HepG2 (cell line): Measurements from ENCODE around the gene ANXA3. TPM values are rescaled to one million over a fixed set of nuclear protein-coding genes. Genes with fewer than 3 reads are reported as not detected.

ENCODE experiments used
- ATAC-seq: fragments of 200-7000 bp; cut with Tn5 transposase; 3 replicates; pipeline ENCODE4 v1.9.1; 2020; ENCODE audit warnings: mild to moderate bottlenecking, moderate library complexity
- BruUV-seq: library from RNA; stranded (reverse); fragments of 400-500 nt; replicated peaks from 2 replicates; lab custom pipeline; 2021; lab: Mats Ljungman, UMichigan
- CTCF ChIA-PET: fragments of 300-600 bp; formaldehyde crosslinking; extraction: SDS; loops from one replicate; lab custom pipeline; 2021; ENCODE audit warnings: low total read pairs, inconsistent platforms, low intra/inter-chr PET ratio; lab: Yijun Ruan, JAX
- POLR2A ChIA-PET: fragments of 350-600 bp; sonication (Branson Sonifier 250); formaldehyde crosslinking; loops from one replicate; lab custom pipeline; 2020; ENCODE audit warnings: antibody characterized with exemption, inconsistent platforms; lab: Yijun Ruan, JAX
- DNase-seq: peaks from one replicate; pipeline ENCODE4 v3.0.0-alpha.2; 2015; ENCODE audit warnings: low spot score
- FAIRE-seq: peaks from 3 replicates; lab custom pipeline; 2011; peaks lifted over from hg19 to GRCh38; lab: Jason Lieb, UNC
- H2AFZ ChIP-seq: one replicate; pipeline ENCODE4 v1.6.1; 2011; ENCODE audit warnings: low read length, inconsistent platforms
- H3K27ac ChIP-seq: fragments of 300-600 bp; 3 replicates; pipeline ENCODE4 v1.8.0; 2011; ENCODE audit warnings: mixed run types, mild to moderate bottlenecking, mixed read lengths, low read length, inconsistent platforms; ENCODE audit not compliant: insufficient read depth; ENCODE audit errors: extremely low read length
- H3K27me3 ChIP-seq, 2 experiments: fragments of 200-600 bp in 1 of 2; 2 replicates in 1 of 2; 3 replicates in 1 of 2; pipeline versions ENCODE4 v1.6.0 to v1.8.0; 2011; ENCODE audit warnings: low read length in 2 of 2, mild to moderate bottlenecking in 2 of 2, moderate library complexity in 2 of 2, inconsistent platforms in 1 of 2; ENCODE audit not compliant: insufficient read depth in 2 of 2, control insufficient read depth in 1 of 2
- H3K36me3 ChIP-seq, 2 experiments: fragments of 200-600 bp in 1 of 2; replicated peaks in 1 of 2; 2 replicates in 1 of 2; 3 replicates in 1 of 2; pipeline versions ENCODE4 v1.5.1 to v1.8.0; 2011; ENCODE audit warnings: low read length in 2 of 2, inconsistent platforms in 1 of 2; ENCODE audit not compliant: insufficient read depth in 2 of 2, control insufficient read depth in 1 of 2
- H3K4me1 ChIP-seq: 2 replicates; pipeline ENCODE4 v1.5.1; 2012; ENCODE audit warnings: low read length, inconsistent platforms; ENCODE audit not compliant: insufficient read depth
- H3K4me2 ChIP-seq: 2 replicates; pipeline ENCODE4 v1.6.0; 2011; ENCODE audit warnings: low read depth, low read length, inconsistent platforms
- H3K4me3 ChIP-seq, 3 experiments: fragments of 200-600 bp in 1 of 3; sonication (generic), shearing (Covaris generic) in 1 of 3; replicated peaks in 1 of 3; 2 replicates each; pipeline ENCODE4 v1.5.1; 2011 to 2016; ENCODE audit warnings: low read length in 3 of 3, inconsistent platforms in 2 of 3, low read depth in 2 of 3, mild to moderate bottlenecking in 2 of 3, control low read depth in 1 of 3, mixed read lengths in 1 of 3; ENCODE audit not compliant: insufficient read depth in 1 of 3
- H3K79me2 ChIP-seq: one replicate; pipeline ENCODE4 v1.6.1; 2011; ENCODE audit warnings: low read length, inconsistent platforms; ENCODE audit not compliant: insufficient read depth
- H3K9ac ChIP-seq: 2 replicates; pipeline ENCODE4 v1.6.0; 2011; ENCODE audit warnings: mild to moderate bottlenecking, low read depth, low read length, inconsistent platforms; ENCODE audit not compliant: insufficient read depth
- H3K9me3 ChIP-seq: 2 replicates; pipeline ENCODE4 v1.5.1; 2012; ENCODE audit warnings: mild to moderate bottlenecking, low read length
- H4K20me1 ChIP-seq: 2 replicates; pipeline ENCODE4 v1.6.0; 2011; ENCODE audit warnings: inconsistent platforms, mild to moderate bottlenecking, low read length, moderate library complexity; ENCODE audit not compliant: insufficient read depth
- ATF1 ChIP-seq: IDR thresholded peaks from 2 replicates; pipeline ENCODE4 v1.6.1; 2016; ENCODE audit warnings: mild to moderate bottlenecking, control low read depth
- CEBPB ChIP-seq: IDR thresholded peaks from 2 replicates; pipeline ENCODE4 v1.6.1; 2011; ENCODE audit warnings: low read depth, low read length, improper control_type of control experiment, borderline replicate concordance
- HOXA5 ChIP-seq: sonication (generic); formaldehyde crosslinking; IDR thresholded peaks from 2 replicates; pipeline ENCODE4 v1.4.0; 2020; ENCODE audit warnings: missing genetic modification reagents
- IRX3 ChIP-seq: sonication (generic); formaldehyde crosslinking; IDR thresholded peaks from 2 replicates; pipeline ENCODE4 v1.8.1; 2023; ENCODE audit warnings: mild to moderate bottlenecking, low read depth, missing genetic modification reagents, borderline replicate concordance
- MEF2D ChIP-seq: sonication (generic); formaldehyde crosslinking; IDR thresholded peaks from 2 replicates; pipeline ENCODE4 v1.5.1; 2020; ENCODE audit warnings: mild to moderate bottlenecking, missing genetic modification reagents
- NRL ChIP-seq: sonication (generic); formaldehyde crosslinking; IDR thresholded peaks from 2 replicates; pipeline ENCODE4 v1.5.0; 2020; ENCODE audit warnings: missing genetic modification reagents, mild to moderate bottlenecking, moderate library complexity, borderline replicate concordance
- ZNF121 ChIP-seq: sonication (generic); formaldehyde crosslinking; IDR thresholded peaks from 2 replicates; pipeline ENCODE4 v1.5.0; 2020; ENCODE audit warnings: mild to moderate bottlenecking, missing genetic modification reagents
- ZNF33A ChIP-seq: sonication (generic); formaldehyde crosslinking; IDR thresholded peaks from 2 replicates; pipeline ENCODE4 v1.5.1; 2020; ENCODE audit warnings: missing genetic modification reagents, mild to moderate bottlenecking, moderate library complexity, borderline replicate concordance
- ZNF446 ChIP-seq: sonication (generic); formaldehyde crosslinking; IDR thresholded peaks from 2 replicates; pipeline ENCODE4 v1.5.0; 2020; ENCODE audit warnings: mild to moderate bottlenecking, missing genetic modification reagents
- ZNF660 ChIP-seq: sonication (generic); formaldehyde crosslinking; IDR thresholded peaks from 2 replicates; pipeline ENCODE4 v1.5.1; 2020; ENCODE audit warnings: mild to moderate bottlenecking, low read depth, missing genetic modification reagents, borderline replicate concordance
- WGBS: methylation state at CpG from one replicate; pipeline ENCODE4 v1.1.6; 2017; ENCODE audit warnings: low lambda C conversion rate; 5-methylcytosine and 5-hydroxymethylcytosine counted together
- in situ Hi-C: cut with HindIII; loops from 2 replicates; pipeline ENCODE4 v1.10.0; 2017; ENCODE audit warnings: low pct_unique_long_range_greater_than_20kb; ENCODE audit not compliant: extremely low pct_ligation_motif_present
- intact Hi-C: fragments of 100-400 bp; cut with micrococcal nuclease; formaldehyde crosslinking; loops from one replicate; pipeline ENCODE4 v1.10.0; 2022; ENCODE audit not compliant: unreplicated experiment
- polyA plus RNA-seq, 8 experiments: library from polyadenylated mRNA; depleted of rRNA in 3 of 8; stranded (reverse) in 7 of 8; unstranded in 1 of 8; fragments of >200 nt; fragmentation: Illumina TruSeq in 4 of 8; extraction: Trizol in 4 of 8; gene quantifications; 2 replicates each; pipeline versions ENCODE4 v1.2.1 to v1.2.3, GENCODE V29; 2011 to 2016; ENCODE audit warnings: low read depth in 4 of 8, missing spikeins in 1 of 8, mixed read lengths in 1 of 8; ENCODE audit not compliant: insufficient read depth in 1 of 8
- total RNA-seq, 5 experiments: library from RNA; depleted of rRNA; stranded (reverse); fragments of >200 nt; fragmentation: Illumina TruSeq; extraction: Trizol; gene quantifications; 2 replicates each; pipeline ENCODE4 v1.2.3, GENCODE V29; 2016; ENCODE audit warnings: low read depth in 1 of 5
- TF ChIP-seq, protein P1 (sequence below): sonication (generic); formaldehyde crosslinking; conservative IDR thresholded peaks from 2 replicates; pipeline ENCODE4 v1.4.0; 2020; ENCODE audit warnings: missing genetic modification reagents
- TF ChIP-seq, protein P2 (sequence below): IDR thresholded peaks from 2 replicates; pipeline ENCODE4 v1.6.1; 2016; ENCODE audit warnings: low read depth, borderline replicate concordance

ANXA3 gene
- total and polyA plus RNA-seq, 2 of the 13 experiments (the other 11 are each of a cell fraction or from before 2014, with no cell fraction given), result 6.5 to 6.9 TPM

DNA sequence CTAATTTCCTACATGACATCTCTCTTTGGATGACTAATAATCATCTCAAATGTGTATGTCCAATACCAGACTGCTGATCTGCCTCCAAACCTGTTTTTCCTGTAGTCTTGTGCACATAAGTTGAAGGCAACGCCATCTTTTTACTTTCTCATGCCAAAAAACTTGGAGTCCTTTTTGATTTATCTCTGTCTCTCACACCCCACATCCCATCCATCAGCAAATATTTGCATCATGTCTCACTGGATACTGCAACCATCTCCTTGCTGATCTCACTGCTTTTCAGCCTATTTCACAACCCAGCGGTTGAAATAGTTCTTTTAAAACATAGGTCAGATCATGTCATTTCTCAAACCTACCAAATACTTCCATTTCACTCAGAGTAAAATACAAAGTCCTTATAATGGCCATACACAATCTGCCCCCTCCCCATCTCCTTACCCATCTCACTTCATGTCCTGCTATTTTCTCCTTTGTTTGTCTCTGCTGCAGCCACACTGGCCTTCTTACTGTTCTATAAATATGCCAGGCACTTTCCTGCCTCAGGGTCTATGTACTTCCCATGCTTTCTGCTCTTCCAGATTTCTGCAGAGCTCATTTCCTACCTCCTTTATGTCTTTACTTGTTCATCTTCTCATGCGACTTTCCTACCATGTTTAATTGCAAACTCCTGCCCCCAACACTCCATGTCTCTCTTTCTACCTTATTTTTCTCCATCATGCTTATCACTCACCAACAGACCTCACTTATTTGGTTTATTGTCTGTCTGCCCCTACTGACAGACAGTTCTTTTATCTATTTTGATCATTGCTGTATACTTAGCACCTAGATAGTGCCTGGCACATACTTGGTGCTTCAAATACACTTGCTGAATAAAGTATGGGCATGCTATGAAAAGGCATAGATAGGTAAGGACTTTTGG is 98.8 kb downstream of the ANXA3 start:
- intact Hi-C loops, result no loop called here
- Histone ChIP-seq H4K20me1 (no peaks in the 10 kb centered on the region), H3K36me3 (no peaks in the 10 kb centered on the region), H3K27me3 (no peaks in the 10 kb centered on the region), H3K27ac (no peak overlapping the region), H3K9me3 (no peaks in the 10 kb centered on the region), H3K4me3 (no peak overlapping the region), H3K79me2 (no peaks in the 10 kb centered on the region), H3K4me1 (peaks cover 9% of the 10 kb centered on the region), H3K4me2 (no peak overlapping the region), H2AFZ (no peak overlapping the region), H3K9ac (no peak overlapping the region)
- DNase-seq, result no peak
- FAIRE-seq, result no peak
- ATAC-seq, result no peak
- CTCF ChIA-PET, result no interaction called here
- POLR2A ChIA-PET, result no interaction called here
- in situ Hi-C loops, result no loop called here
- BruUV-seq, result no TSS peak
- TF ChIP-seq ZNF121 (CRISPR knock-in tag) (no peak), CEBPB (peak; percentile 48; the same call in 1 of the 2 replicates)
- 17% methylated on average over 3 of the region's 3 CpGs for WGBS

GRCh38 chr4:78651250-78651860 is 99.8 kb downstream of the ANXA3 start:
- Histone ChIP-seq H3K4me3 (no peak overlapping the region), H3K27ac (no peak overlapping the region), H3K9me3 (no peaks in the 10 kb centered on the region), H2AFZ (no peak overlapping the region), H3K36me3 (no peaks in the 10 kb centered on the region), H3K27me3 (no peaks in the 10 kb centered on the region), H4K20me1 (no peaks in the 10 kb centered on the region), H3K4me1 (peaks cover 5% of the 10 kb centered on the region), H3K4me2 (no peak overlapping the region), H3K9ac (no peak overlapping the region), H3K79me2 (no peaks in the 10 kb centered on the region)
- CTCF ChIA-PET, result no interaction called here
- DNase-seq (no peak), FAIRE-seq (no peak), ATAC-seq (no peak)
- in situ Hi-C loops (no loop called here), intact Hi-C loops (no loop called here)
- POLR2A ChIA-PET, result no interaction called here
- no TSS peak for BruUV-seq
- WGBS, result 24% methylated on average over 4 of the region's 4 CpGs
- TF ChIP-seq NRL (no peak), MEF2D (CRISPR knock-in tag) (no peak), ZNF446 (CRISPR knock-in tag) (no peak), ATF1 (CRISPR knock-in tag) (no peak), HOXA5 (no peak), ZNF33A (CRISPR knock-in tag) (no peak), IRX3 (CRISPR knock-in tag) (no peak), ZNF660 (CRISPR knock-in tag) (no peak)
- TF ChIP-seq, protein P1, sequence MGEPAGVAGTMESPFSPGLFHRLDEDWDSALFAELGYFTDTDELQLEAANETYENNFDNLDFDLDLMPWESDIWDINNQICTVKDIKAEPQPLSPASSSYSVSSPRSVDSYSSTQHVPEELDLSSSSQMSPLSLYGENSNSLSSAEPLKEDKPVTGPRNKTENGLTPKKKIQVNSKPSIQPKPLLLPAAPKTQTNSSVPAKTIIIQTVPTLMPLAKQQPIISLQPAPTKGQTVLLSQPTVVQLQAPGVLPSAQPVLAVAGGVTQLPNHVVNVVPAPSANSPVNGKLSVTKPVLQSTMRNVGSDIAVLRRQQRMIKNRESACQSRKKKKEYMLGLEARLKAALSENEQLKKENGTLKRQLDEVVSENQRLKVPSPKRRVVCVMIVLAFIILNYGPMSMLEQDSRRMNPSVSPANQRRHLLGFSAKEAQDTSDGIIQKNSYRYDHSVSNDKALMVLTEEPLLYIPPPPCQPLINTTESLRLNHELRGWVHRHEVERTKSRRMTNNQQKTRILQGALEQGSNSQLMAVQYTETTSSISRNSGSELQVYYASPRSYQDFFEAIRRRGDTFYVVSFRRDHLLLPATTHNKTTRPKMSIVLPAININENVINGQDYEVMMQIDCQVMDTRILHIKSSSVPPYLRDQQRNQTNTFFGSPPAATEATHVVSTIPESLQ (CRISPR knock-in tag), result no peak
- TF ChIP-seq, protein P2, sequence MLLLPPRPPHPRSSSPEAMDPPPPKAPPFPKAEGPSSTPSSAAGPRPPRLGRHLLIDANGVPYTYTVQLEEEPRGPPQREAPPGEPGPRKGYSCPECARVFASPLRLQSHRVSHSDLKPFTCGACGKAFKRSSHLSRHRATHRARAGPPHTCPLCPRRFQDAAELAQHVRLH (CRISPR knock-in tag), result no peak
